Neural cell (in vitro differentiated cells): Measurements from ENCODE around the gene EIF4G3. TPM values are rescaled to one million over a fixed set of nuclear protein-coding genes. Genes with fewer than 3 reads are reported as not detected.
"Not testable (repeated sequence)": the region's sequence is repeated elsewhere in the genome, so short reads cannot be mapped to it uniquely, and the experiment has no call there.

Experiments
- H2AFZ ChIP-seq: fragments of 200-600, 300-800 bp; sonication (generic), shearing (Covaris generic); 2 replicates; pipeline ENCODE4 v1.6.0; 2014; ENCODE audit warnings: low read depth, mild to moderate bottlenecking, antibody characterized with exemption, low read length, moderate library complexity
- H3F3A ChIP-seq: fragments of 200-600 bp; shearing (Covaris generic); 2 replicates; pipeline ENCODE4 v1.6.1; 2016; ENCODE audit warnings: mild to moderate bottlenecking, moderate library complexity, mixed read lengths, antibody characterized with exemption, low read length; ENCODE audit not compliant: insufficient read depth, poor library complexity, severe bottlenecking
- H3K27ac ChIP-seq: fragments of 200-600, 300-800 bp; sonication (generic), shearing (Covaris generic); 2 replicates; pipeline ENCODE4 v1.5.1; 2014; ENCODE audit warnings: mild to moderate bottlenecking, low read length, moderate library complexity
- H3K27me3 ChIP-seq: fragments of 300-800, 200-600 bp; sonication (generic), shearing (Covaris generic); 2 replicates; pipeline ENCODE4 v1.6.0; 2014; ENCODE audit warnings: mild to moderate bottlenecking, low read depth, low read length, moderate library complexity; ENCODE audit not compliant: insufficient read depth
- H3K36me3 ChIP-seq: fragments of 300-800, 200-600 bp; sonication (generic), shearing (Covaris generic); 2 replicates; pipeline ENCODE4 v1.5.1; 2014; ENCODE audit warnings: mild to moderate bottlenecking, antibody characterized with exemption, low read length, moderate library complexity; ENCODE audit not compliant: insufficient read depth
- H3K4me2 ChIP-seq: fragments of 300-800, 200-600 bp; sonication (generic), shearing (Covaris generic); 2 replicates; pipeline ENCODE4 v1.6.0; 2014; ENCODE audit warnings: mild to moderate bottlenecking, low read length
- H3K4me3 ChIP-seq: fragments of 300-800, 200-600 bp; sonication (generic), shearing (Covaris generic); 2 replicates; pipeline ENCODE4 v1.5.1; 2014; ENCODE audit warnings: mild to moderate bottlenecking, low read length, moderate library complexity
- H3K79me2 ChIP-seq: fragments of 200-600 bp; shearing (Covaris generic); replicated peaks from 2 replicates; pipeline ENCODE4 v1.6.0; 2014; ENCODE audit warnings: mild to moderate bottlenecking, low read length, moderate library complexity; ENCODE audit not compliant: insufficient read depth
- H3K9ac ChIP-seq: fragments of 300-800, 200-600 bp; sonication (generic), shearing (Covaris generic); 2 replicates; pipeline ENCODE4 v1.6.1; 2016; ENCODE audit warnings: mild to moderate bottlenecking, low read length, mixed read lengths
- H3K9me2 ChIP-seq: fragments of 200-600 bp; shearing (Covaris generic); 2 replicates; pipeline ENCODE4 v1.6.1; 2016; ENCODE audit warnings: mild to moderate bottlenecking, low read length, mixed read lengths; ENCODE audit not compliant: insufficient read depth
- H3K9me3 ChIP-seq: fragments of 200-600, 300-800 bp; sonication (generic), shearing (Covaris generic); 2 replicates; pipeline ENCODE4 v1.6.1; 2016; ENCODE audit warnings: mild to moderate bottlenecking, mixed run types, low read length, moderate library complexity, mixed read lengths
- H4K20me1 ChIP-seq: fragments of 200-600 bp; shearing (Covaris generic); 2 replicates; pipeline ENCODE4 v1.6.1; 2016; ENCODE audit warnings: mild to moderate bottlenecking, mixed run types; ENCODE audit not compliant: insufficient read depth
- EP300 ChIP-seq: fragments of 450-650 bp; conservative IDR thresholded peaks from 2 replicates; pipeline ENCODE4 v1.6.1; 2014; ENCODE audit warnings: antibody characterized with exemption, mild to moderate bottlenecking, moderate library complexity; ENCODE audit not compliant: poor library complexity, severe bottlenecking
- EZH2 ChIP-seq: fragments of 200-600, 300-800 bp; shearing (Covaris generic), sonication (generic); IDR thresholded peaks from 2 replicates; pipeline ENCODE4 v1.6.1; 2014; ENCODE audit warnings: antibody characterized with exemption, low read length, borderline replicate concordance, mild to moderate bottlenecking; ENCODE audit not compliant: insufficient read depth, poor library complexity, severe bottlenecking
- MXI1 ChIP-seq: fragments of 450-650 bp; conservative IDR thresholded peaks from 2 replicates; pipeline ENCODE4 v1.6.1; 2014; ENCODE audit warnings: antibody characterized with exemption, mild to moderate bottlenecking; ENCODE audit not compliant: poor library complexity, severe bottlenecking
- POLR2AphosphoS5 ChIP-seq: IDR thresholded peaks from 2 replicates; pipeline ENCODE4 v1.6.1; 2012
- RAD21 ChIP-seq: fragments of 450-650 bp; conservative IDR thresholded peaks from 2 replicates; pipeline ENCODE4 v1.6.1; 2014; ENCODE audit warnings: antibody characterized with exemption, mild to moderate bottlenecking, moderate library complexity
- SMC3 ChIP-seq: fragments of 450-650 bp; conservative IDR thresholded peaks from 2 replicates; pipeline ENCODE4 v1.6.1; 2014; ENCODE audit warnings: antibody characterized with exemption, mild to moderate bottlenecking, moderate library complexity; ENCODE audit not compliant: poor library complexity
- TAF1 ChIP-seq: IDR thresholded peaks from 2 replicates; pipeline ENCODE4 v1.6.1; 2012; ENCODE audit warnings: low read depth
- polyA plus RNA-seq: library from polyadenylated mRNA; depleted of rRNA; stranded (reverse); fragments of >200 nt; gene quantifications from 2 replicates; pipeline ENCODE4 v1.2.3, GENCODE V29; 2014
- TF ChIP-seq, protein P1 (sequence below): fragments of 450-650 bp; IDR thresholded peaks from 2 replicates; pipeline ENCODE4 v1.5.1; 2014; ENCODE audit warnings: antibody characterized with exemption, mild to moderate bottlenecking, moderate library complexity; ENCODE audit not compliant: poor library complexity, severe bottlenecking
- TF ChIP-seq, protein P2 (sequence below): IDR thresholded peaks from 2 replicates; pipeline ENCODE4 v1.6.1; 2012; ENCODE audit warnings: borderline replicate concordance

Gene EIF4G3
- polyA plus RNA-seq, 1 donor from 2014 or later: 56.9 TPM

GRCh38 chr1:21094282-21094681 lies 82.4 kb downstream of the EIF4G3 start:
- not testable (repeated sequence) for H2AFZ ChIP-seq, H3K9me2 ChIP-seq, H3K4me2 ChIP-seq, H3K36me3 ChIP-seq, H4K20me1 ChIP-seq, H3K9ac ChIP-seq, H3K27me3 ChIP-seq, H3K27ac ChIP-seq, H3K4me3 ChIP-seq, H3K9me3 ChIP-seq, H3F3A ChIP-seq
- peaks cover 20% of the 10 kb centered on the region for H3K79me2 ChIP-seq

DNA sequence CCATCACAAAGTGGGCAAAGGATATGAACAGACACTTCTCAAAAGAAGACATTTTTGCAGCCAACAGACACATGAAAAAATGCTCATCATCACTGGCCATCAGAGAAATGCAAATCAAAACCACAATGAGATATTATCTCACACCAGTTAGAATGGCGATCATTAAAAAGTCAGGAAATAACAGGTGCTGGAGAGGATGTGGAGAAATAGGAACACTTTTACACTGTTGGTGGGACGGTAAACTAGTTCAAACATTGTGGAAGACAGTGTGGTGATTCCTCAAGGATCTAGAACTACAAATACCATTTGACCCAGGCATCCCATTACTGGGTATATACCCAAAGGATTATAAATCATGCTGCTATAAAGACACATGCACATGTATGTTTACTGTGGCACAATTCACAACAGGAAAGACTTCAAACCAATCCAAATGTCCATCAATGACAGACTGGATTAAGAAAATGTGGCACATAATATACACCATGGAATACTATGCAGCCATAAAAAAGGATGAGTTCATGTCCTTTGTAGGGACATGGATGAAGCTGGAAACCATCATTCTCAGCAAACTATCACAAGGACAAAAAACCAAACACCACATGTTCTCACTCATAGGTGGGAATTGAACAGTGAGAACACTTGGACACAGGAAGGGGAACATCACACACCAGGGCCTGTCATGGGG lies 83.3 kb downstream of the EIF4G3 start:
- not testable (repeated sequence) for H3K9me2 ChIP-seq, H3F3A ChIP-seq, H3K4me3 ChIP-seq, H3K27ac ChIP-seq, H3K4me2 ChIP-seq, H3K9ac ChIP-seq, H3K27me3 ChIP-seq, H3K36me3 ChIP-seq, H4K20me1 ChIP-seq, H3K9me3 ChIP-seq, H2AFZ ChIP-seq
- peaks cover 16% of the 10 kb centered on the region for H3K79me2 ChIP-seq

DNA sequence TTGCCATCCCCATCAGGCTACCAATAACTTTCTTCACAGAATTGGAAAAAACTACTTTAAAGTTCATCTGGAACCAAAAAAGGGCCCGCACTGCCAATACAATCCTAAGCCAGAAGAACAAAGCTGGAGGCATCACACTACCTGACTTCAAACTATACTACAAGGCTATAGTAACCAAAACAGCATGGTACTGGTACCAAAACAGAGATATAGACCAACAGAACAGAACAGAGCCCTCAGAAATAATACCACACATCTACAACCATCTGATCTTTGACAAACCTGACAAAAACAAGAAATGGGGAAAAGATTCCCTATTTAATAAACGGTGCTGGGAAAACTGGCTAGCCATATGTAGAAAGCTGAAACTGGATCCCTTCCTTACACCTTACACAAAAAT lies 84.2 kb downstream of the EIF4G3 start:
- not testable (repeated sequence) for H3F3A ChIP-seq, H3K27ac ChIP-seq, H3K27me3 ChIP-seq, H3K36me3 ChIP-seq, H2AFZ ChIP-seq, H3K4me2 ChIP-seq, H3K9me2 ChIP-seq, H3K9ac ChIP-seq, H3K4me3 ChIP-seq, H4K20me1 ChIP-seq, H3K9me3 ChIP-seq
- peaks cover 10% of the 10 kb centered on the region for H3K79me2 ChIP-seq

- not testable (repeated sequence) for H3K4me2 ChIP-seq, H3K36me3 ChIP-seq, H3K9me3 ChIP-seq, H3K9ac ChIP-seq, H2AFZ ChIP-seq, H4K20me1 ChIP-seq, H3K9me2 ChIP-seq, H3K27me3 ChIP-seq, H3K27ac ChIP-seq, H3K4me3 ChIP-seq, H3F3A ChIP-seq
- H3K79me2 ChIP-seq: peaks cover 10% of the 10 kb centered on the region
These were observed 85.5 kb downstream of the EIF4G3 start for GRCh38 chr1:21091053-21091690.

- H3K36me3 ChIP-seq: no peaks in the 10 kb centered on the region
- no peaks in the 10 kb centered on the region for H4K20me1 ChIP-seq
- no peaks in the 10 kb centered on the region for H3K9me3 ChIP-seq
- no peak overlapping the region for H3K4me3 ChIP-seq
- H3K27ac ChIP-seq: no peak overlapping the region
- no peak for TF ChIP-seq MXI1
- TF ChIP-seq SMC3: no peak
- no peak for TF ChIP-seq RAD21
- TF ChIP-seq, protein P1, sequence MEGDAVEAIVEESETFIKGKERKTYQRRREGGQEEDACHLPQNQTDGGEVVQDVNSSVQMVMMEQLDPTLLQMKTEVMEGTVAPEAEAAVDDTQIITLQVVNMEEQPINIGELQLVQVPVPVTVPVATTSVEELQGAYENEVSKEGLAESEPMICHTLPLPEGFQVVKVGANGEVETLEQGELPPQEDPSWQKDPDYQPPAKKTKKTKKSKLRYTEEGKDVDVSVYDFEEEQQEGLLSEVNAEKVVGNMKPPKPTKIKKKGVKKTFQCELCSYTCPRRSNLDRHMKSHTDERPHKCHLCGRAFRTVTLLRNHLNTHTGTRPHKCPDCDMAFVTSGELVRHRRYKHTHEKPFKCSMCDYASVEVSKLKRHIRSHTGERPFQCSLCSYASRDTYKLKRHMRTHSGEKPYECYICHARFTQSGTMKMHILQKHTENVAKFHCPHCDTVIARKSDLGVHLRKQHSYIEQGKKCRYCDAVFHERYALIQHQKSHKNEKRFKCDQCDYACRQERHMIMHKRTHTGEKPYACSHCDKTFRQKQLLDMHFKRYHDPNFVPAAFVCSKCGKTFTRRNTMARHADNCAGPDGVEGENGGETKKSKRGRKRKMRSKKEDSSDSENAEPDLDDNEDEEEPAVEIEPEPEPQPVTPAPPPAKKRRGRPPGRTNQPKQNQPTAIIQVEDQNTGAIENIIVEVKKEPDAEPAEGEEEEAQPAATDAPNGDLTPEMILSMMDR: no peak
- no peak for TF ChIP-seq EP300
- no peak for TF ChIP-seq TAF1
- no peak for TF ChIP-seq EZH2
- TF ChIP-seq, protein P2, sequence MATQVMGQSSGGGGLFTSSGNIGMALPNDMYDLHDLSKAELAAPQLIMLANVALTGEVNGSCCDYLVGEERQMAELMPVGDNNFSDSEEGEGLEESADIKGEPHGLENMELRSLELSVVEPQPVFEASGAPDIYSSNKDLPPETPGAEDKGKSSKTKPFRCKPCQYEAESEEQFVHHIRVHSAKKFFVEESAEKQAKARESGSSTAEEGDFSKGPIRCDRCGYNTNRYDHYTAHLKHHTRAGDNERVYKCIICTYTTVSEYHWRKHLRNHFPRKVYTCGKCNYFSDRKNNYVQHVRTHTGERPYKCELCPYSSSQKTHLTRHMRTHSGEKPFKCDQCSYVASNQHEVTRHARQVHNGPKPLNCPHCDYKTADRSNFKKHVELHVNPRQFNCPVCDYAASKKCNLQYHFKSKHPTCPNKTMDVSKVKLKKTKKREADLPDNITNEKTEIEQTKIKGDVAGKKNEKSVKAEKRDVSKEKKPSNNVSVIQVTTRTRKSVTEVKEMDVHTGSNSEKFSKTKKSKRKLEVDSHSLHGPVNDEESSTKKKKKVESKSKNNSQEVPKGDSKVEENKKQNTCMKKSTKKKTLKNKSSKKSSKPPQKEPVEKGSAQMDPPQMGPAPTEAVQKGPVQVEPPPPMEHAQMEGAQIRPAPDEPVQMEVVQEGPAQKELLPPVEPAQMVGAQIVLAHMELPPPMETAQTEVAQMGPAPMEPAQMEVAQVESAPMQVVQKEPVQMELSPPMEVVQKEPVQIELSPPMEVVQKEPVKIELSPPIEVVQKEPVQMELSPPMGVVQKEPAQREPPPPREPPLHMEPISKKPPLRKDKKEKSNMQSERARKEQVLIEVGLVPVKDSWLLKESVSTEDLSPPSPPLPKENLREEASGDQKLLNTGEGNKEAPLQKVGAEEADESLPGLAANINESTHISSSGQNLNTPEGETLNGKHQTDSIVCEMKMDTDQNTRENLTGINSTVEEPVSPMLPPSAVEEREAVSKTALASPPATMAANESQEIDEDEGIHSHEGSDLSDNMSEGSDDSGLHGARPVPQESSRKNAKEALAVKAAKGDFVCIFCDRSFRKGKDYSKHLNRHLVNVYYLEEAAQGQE: no peak
- TF ChIP-seq POLR2AphosphoS5: no peak
- H3K79me2 ChIP-seq: peaks cover 10% of the 10 kb centered on the region
- H3F3A ChIP-seq: no peaks in the 10 kb centered on the region
- no peak overlapping the region for H3K9ac ChIP-seq
- no peaks in the 10 kb centered on the region for H3K27me3 ChIP-seq
- H3K4me2 ChIP-seq: no peak overlapping the region
- H2AFZ ChIP-seq: no peak overlapping the region
- H3K9me2 ChIP-seq: no peaks in the 10 kb centered on the region
These were observed 86.2 kb downstream of the EIF4G3 start for GRCh38 chr1:21090463-21090862.
